ENCODE results near the gene CACHD1.

- TF ChIP-seq SP2 (IDR thresholded peaks at IDR 0.05; ENCODE audit: low read length) (no peak), SRF (IDR thresholded peaks at IDR 0.05; ENCODE audit: low read depth, low read length) (no peak), RXRA (IDR thresholded peaks at IDR 0.05; ENCODE audit: insufficient read depth, low read depth, low read length) (no peak), EP300 (IDR thresholded peaks at IDR 0.05; ENCODE audit: borderline replicate concordance in 1 of 2, low read depth in 2 of 2, low read length in 2 of 2) (no peak), EZH2 (IDR thresholded peaks at IDR 0.05; ENCODE audit: low read depth, low read length, severe bottlenecking) (no peak), MAX (IDR thresholded peaks at IDR 0.05) (no peak), CTCF (IDR thresholded peaks at IDR 0.05; ENCODE audit: control extremely low read depth in 1 of 3, insufficient read depth in 1 of 3, low read depth in 1 of 3, low read length in 3 of 3) (no peak), USF2 (IDR thresholded peaks at IDR 0.05; ENCODE audit: low read length) (no peak), CEBPB (IDR thresholded peaks at IDR 0.05; ENCODE audit: low read depth, low read length) (no peak), TAF7 (optimal IDR thresholded peaks at IDR 0.05; ENCODE audit: borderline replicate concordance, low read depth, low read length) (no peak), FOSL1 (IDR thresholded peaks at IDR 0.05; ENCODE audit: insufficient read depth, low read depth, low read length) (no peak)
These were observed 14.7 kb downstream of the CACHD1 start for GRCh38 chr1:64484651-64485050.

Data from H1 (cell line).